Memory B cell (primary cell): ENCODE measurements around the gene TMEM232.

Experiments
- ATAC-seq: fragments of 150-1000 bp; cut with Tn5 transposase; 2 replicates; pipeline ENCODE4 v1.10.0; 2021; ENCODE audit warnings: low read depth, mild to moderate bottlenecking, moderate library complexity
- DNase-seq, 2 donors: peaks; one replicate each; pipeline ENCODE4 v3.0.0; 2022; ENCODE audit warnings: low spot score in 2 of 2
- H3K27ac Mint-ChIP-seq: one replicate; pipeline ENCODE4 v1.8.0; 2022; ENCODE audit warnings: mild to moderate bottlenecking, moderate library complexity, mixed read lengths
- H3K27me3 Mint-ChIP-seq: one replicate; pipeline ENCODE4 v1.8.0; 2022; ENCODE audit warnings: mixed read lengths
- H3K36me3 Mint-ChIP-seq: one replicate; pipeline ENCODE4 v1.8.0; 2022; ENCODE audit warnings: mild to moderate bottlenecking, mixed read lengths
- H3K4me1 Mint-ChIP-seq: one replicate; pipeline ENCODE4 v1.8.0; 2022; ENCODE audit warnings: mixed read lengths
- H3K4me3 Mint-ChIP-seq: one replicate; pipeline ENCODE4 v1.8.0; 2022; ENCODE audit warnings: mild to moderate bottlenecking, moderate library complexity, mixed read lengths
- H3K9me3 Mint-ChIP-seq: one replicate; pipeline ENCODE4 v1.8.0; 2022; ENCODE audit warnings: mixed read lengths

TMEM232 gene

DNA sequence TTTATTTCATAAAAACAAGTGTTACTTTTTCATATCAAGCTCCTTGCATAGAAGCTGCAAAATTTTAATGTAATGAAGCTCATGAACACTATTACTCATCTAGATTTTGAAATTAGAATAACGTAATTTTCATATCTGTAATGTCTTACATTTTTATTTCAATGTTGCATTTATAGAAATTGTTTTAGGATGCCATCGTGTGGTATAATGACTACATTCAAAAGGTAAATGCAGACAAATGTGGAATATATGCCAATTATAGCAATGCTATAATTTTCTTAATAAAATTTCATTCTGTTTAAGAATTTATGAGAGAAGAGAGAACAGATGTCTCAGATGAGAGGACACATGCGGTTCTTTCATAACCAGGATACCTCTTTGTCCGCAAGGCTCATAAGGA is 230.2 kb downstream of the TMEM232 start:
- Mint-ChIP-seq H3K4me3 (no peak overlapping the region), H3K27ac (no peak overlapping the region), H3K9me3 (no peaks in the 10 kb centered on the region), H3K27me3 (no peaks in the 10 kb centered on the region), H3K4me1 (no peaks in the 10 kb centered on the region), H3K36me3 (no peaks in the 10 kb centered on the region)
- DNase-seq, result no peak
- ATAC-seq, result no peak

GRCh38 chr5:110492446-110492845 is 234.0 kb downstream of the TMEM232 start:
- no peak for ATAC-seq
- H3K27me3 Mint-ChIP-seq, result no peaks in the 10 kb centered on the region
- H3K9me3 Mint-ChIP-seq, result no peaks in the 10 kb centered on the region
- H3K4me3 Mint-ChIP-seq, result no peak overlapping the region
- H3K36me3 Mint-ChIP-seq, result no peaks in the 10 kb centered on the region
- no peak for DNase-seq
- no peak overlapping the region for H3K27ac Mint-ChIP-seq
- H3K4me1 Mint-ChIP-seq, result no peaks in the 10 kb centered on the region

DNA sequence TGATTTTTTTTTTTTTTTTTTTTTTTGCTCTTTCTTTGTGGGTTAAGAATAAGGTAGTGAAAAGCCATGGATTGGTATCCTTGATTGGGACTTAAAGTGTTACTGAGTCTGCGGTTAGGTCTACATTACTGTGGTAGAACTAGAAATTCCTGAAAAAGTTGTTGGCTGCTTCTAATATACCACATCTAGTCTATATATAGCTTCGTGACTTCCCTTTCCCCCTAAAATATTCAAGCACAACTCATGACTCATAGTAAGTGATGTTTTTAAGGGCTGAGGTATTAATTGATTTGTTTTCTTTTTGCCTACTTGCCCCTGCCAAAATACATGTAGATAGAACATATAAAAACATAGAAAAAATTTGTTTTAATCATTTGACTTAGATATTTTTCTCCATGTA is 247.6 kb downstream of the TMEM232 start:
- DNase-seq (no peak), ATAC-seq (no peak)
- no peaks in the 10 kb centered on the region for H3K36me3 Mint-ChIP-seq
- H3K4me1 Mint-ChIP-seq, result no peaks in the 10 kb centered on the region
- H3K27ac Mint-ChIP-seq, result no peak overlapping the region
- H3K27me3 Mint-ChIP-seq, result no peaks in the 10 kb centered on the region
- H3K9me3 Mint-ChIP-seq, result peaks cover 5% of the 10 kb centered on the region
- H3K4me3 Mint-ChIP-seq, result no peak overlapping the region

DNA sequence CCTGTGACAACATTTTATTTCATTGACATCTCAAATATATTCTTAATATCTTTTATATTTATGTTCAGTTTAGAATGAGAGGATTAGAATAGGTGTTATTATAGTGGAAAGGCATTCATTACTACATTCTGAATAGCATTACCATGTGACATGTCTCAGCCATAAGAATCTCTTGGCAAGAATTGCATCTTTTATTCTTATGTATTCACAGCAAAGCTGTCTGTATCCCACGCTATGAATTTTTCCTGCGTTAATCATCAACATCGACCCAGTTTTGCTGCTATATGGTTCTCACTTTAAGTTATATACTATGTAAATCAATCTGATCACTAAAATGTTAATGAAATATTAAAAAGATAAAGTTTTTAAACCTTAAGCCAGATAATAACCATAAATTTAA is 248.6 kb downstream of the TMEM232 start:
- Mint-ChIP-seq H3K36me3 (no peaks in the 10 kb centered on the region), H3K4me1 (no peaks in the 10 kb centered on the region), H3K9me3 (peaks cover 4% of the 10 kb centered on the region), H3K4me3 (no peak overlapping the region), H3K27ac (no peak overlapping the region), H3K27me3 (no peaks in the 10 kb centered on the region)
- ATAC-seq (no peak), DNase-seq (no peak)

DNA sequence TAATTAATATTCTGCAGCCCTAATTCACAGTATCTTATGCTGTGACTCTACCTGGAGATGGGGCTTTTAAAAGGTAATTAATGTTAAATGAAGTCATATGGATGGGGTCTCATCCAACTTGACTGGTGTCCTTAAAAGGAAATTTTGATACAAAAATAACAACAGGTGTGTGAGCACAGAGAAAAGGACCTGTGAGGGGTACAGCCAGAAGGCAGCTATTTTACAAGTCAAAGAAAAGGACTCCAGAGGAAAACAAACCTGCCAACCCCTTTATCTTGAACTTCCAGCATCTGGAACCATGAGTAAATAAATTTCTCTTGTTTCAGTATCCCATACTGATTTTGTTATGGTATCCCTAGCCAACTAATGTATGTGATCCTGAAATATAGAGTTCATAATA is 250.3 kb downstream of the TMEM232 start:
- Mint-ChIP-seq H3K9me3 (peaks cover 6% of the 10 kb centered on the region), H3K36me3 (peaks cover 1% of the 10 kb centered on the region), H3K27me3 (no peaks in the 10 kb centered on the region), H3K4me3 (no peak overlapping the region), H3K27ac (no peak overlapping the region), H3K4me1 (no peaks in the 10 kb centered on the region)
- ATAC-seq, result no peak
- no peak for DNase-seq

DNA sequence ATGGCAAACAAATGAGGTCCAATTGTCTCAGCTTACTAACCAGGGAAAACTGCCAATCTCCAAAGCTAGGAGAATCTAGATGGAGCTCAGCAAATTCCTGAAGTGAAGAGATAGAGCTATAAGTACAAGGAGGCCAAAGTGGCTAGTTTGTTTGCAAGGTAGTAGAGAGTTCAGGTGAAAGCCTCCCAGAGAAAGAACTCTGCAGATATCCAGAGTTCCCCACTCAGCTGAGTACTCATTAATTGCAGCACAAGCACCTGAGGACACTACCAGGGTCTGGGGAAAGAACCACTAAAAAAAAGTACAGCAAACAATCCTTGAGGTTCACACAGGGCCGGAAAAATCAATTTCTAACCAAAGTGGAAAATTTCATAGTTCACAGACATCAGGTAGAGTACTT is 250.9 kb downstream of the TMEM232 start:
- no peak overlapping the region for H3K4me3 Mint-ChIP-seq
- H3K4me1 Mint-ChIP-seq, result no peaks in the 10 kb centered on the region
- peaks cover 12% of the 10 kb centered on the region for H3K9me3 Mint-ChIP-seq
- peaks cover 3% of the 10 kb centered on the region for H3K36me3 Mint-ChIP-seq
- no peaks in the 10 kb centered on the region for H3K27me3 Mint-ChIP-seq
- DNase-seq (no peak), ATAC-seq (no peak)
- no peak overlapping the region for H3K27ac Mint-ChIP-seq

DNA sequence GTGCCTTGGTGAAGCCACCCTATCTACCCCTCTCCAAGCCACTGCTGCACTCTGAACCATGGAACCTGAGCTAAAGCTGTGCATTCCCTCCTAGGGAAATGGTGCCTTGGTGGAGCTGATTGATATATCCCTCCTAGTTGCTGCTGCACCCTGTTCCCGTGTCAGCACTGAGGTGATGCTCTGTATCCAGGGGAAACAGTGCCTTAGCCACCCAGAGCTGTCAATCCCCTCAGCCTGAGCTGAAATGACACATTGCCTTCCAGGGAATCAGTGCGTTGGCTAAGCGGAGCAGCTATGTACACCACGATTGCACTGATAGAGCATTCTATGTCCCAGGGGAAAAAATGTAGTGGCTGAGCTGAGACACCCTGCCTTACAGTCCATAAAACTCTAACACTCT is 257.0 kb downstream of the TMEM232 start:
- Mint-ChIP-seq H3K36me3 (peaks cover 3% of the 10 kb centered on the region), H3K27ac (no peak overlapping the region), H3K27me3 (no peaks in the 10 kb centered on the region), H3K9me3 (peaks cover 13% of the 10 kb centered on the region), H3K4me1 (no peaks in the 10 kb centered on the region), H3K4me3 (no peak overlapping the region)
- DNase-seq (no peak), ATAC-seq (no peak)

DNA sequence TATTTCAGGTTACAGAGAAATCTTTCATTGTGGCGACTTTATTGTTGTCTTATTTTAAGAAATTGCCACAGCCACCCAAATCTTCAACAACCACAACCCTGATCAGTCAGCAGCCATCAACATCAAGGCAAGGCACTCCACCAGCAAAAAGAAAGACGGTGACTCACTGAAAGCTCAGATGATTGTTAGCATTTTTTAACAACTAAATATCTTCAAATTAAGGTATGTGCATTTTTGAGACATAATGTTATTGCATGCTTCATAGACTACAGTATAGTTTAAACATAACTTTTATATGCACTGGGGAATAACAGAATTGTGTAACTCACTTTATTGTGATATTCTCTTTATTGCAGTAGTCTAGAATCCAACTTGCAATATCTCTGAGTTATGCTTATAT is 263.4 kb downstream of the TMEM232 start:
- ATAC-seq, result no peak
- Mint-ChIP-seq H3K36me3 (no peaks in the 10 kb centered on the region), H3K9me3 (no peaks in the 10 kb centered on the region), H3K4me1 (no peaks in the 10 kb centered on the region), H3K27ac (no peak overlapping the region), H3K4me3 (no peak overlapping the region), H3K27me3 (no peaks in the 10 kb centered on the region)
- no peak for DNase-seq

DNA sequence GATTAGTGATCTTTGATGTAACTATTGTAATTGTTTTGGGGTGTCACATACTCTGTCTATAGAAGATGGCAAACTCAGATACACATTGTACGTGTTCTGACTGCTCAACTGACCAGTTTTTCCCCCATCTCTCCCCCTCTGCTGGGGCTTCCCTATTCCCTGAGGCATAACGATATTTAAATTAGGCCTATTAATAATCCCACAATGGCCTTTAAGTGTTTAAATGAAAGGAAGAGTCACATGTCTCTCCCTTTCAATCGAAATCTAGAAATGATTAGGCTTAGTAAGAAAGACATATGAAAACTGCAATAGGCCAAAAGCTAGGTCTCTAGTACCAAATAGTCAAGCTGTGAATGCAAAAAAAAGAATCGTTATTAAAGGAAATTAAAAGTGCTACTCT is 265.6 kb downstream of the TMEM232 start:
- no peaks in the 10 kb centered on the region for H3K36me3 Mint-ChIP-seq
- H3K4me1 Mint-ChIP-seq, result no peaks in the 10 kb centered on the region
- DNase-seq, result no peak
- H3K27ac Mint-ChIP-seq, result no peak overlapping the region
- ATAC-seq, result no peak
- no peaks in the 10 kb centered on the region for H3K9me3 Mint-ChIP-seq
- H3K27me3 Mint-ChIP-seq, result no peaks in the 10 kb centered on the region
- no peak overlapping the region for H3K4me3 Mint-ChIP-seq

- Mint-ChIP-seq H3K4me1 (no peaks in the 10 kb centered on the region), H3K36me3 (no peaks in the 10 kb centered on the region), H3K27me3 (no peaks in the 10 kb centered on the region), H3K27ac (no peak overlapping the region), H3K4me3 (no peak overlapping the region), H3K9me3 (no peaks in the 10 kb centered on the region)
- no peak for DNase-seq
- ATAC-seq, result no peak
Observed at GRCh38 chr5:110458313-110458712, 268.2 kb downstream of the TMEM232 start.

DNA sequence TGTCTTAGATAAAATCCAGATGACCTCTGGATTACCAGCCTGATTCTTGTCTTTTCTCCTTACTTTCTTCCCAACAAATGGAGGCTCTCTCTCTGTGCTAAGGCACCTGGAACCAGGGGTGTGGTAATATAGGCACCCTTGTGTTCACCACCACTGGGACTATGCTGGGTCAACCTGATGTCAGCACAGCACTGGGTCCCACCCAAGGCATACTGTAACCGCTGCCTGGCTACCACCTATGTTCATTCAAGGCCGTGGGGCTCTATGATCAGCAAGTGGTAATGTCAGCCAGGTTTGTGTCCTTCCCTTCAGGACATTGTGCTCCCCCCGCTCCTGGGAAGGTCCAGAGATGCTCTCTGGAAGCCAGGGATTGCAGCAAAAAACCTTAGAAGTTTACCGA is 283.6 kb downstream of the TMEM232 start:
- Mint-ChIP-seq H3K4me1 (no peaks in the 10 kb centered on the region), H3K4me3 (no peak overlapping the region), H3K9me3 (no peaks in the 10 kb centered on the region), H3K36me3 (no peaks in the 10 kb centered on the region), H3K27me3 (peaks cover 2% of the 10 kb centered on the region), H3K27ac (no peak overlapping the region)
- DNase-seq, result no peak
- ATAC-seq, result no peak

DNA sequence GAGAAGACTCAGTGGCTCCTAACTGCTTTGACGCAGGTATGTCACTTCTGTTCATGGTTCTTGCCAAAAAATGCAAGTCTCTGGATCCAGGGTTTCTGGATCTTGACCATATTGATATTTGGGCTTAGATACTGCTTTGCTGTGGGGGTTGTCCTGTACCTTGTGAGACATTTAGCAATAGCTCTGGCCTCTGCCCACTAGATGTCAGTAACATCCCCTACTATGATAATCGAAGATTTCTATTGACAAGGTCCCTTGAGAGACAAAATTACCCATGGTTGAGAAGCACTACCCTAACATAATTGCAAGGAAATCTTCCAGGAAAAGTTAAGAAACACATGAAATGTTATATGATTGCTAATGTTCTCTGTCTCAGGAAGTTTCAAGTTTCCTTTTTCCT is 285.4 kb downstream of the TMEM232 start:
- peaks cover 2% of the 10 kb centered on the region for H3K27me3 Mint-ChIP-seq

DNA sequence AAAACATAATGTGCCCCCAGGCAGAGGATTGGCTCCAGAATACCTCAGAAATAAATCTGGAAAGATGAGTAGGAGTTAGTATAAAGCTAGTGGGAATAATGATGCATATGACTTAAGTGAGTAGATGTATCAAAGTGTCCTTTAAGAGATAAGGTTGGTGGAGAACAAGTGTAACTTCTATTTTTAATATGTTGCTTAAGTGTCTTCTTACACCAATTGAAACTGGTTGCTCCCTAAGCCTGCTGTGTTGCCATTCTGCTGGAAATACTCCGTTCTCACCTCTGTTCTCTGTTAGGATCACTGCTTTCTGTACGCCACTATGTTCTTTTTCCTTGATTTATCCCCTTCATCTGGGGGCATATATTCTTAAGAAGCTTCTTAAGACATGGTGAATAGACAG is 286.4 kb downstream of the TMEM232 start:
- no peaks in the 10 kb centered on the region for H3K9me3 Mint-ChIP-seq
- H3K27ac Mint-ChIP-seq, result no peak overlapping the region
- ATAC-seq (no peak), DNase-seq (no peak)
- H3K36me3 Mint-ChIP-seq, result no peaks in the 10 kb centered on the region
- H3K4me3 Mint-ChIP-seq, result no peak overlapping the region
- H3K4me1 Mint-ChIP-seq, result no peaks in the 10 kb centered on the region
- peaks cover 2% of the 10 kb centered on the region for H3K27me3 Mint-ChIP-seq

More for the DNA sequence above, 285.4 kb downstream of the TMEM232 start:
- Mint-ChIP-seq H3K9me3 (no peaks in the 10 kb centered on the region), H3K36me3 (no peaks in the 10 kb centered on the region), H3K4me1 (no peaks in the 10 kb centered on the region), H3K27ac (no peak overlapping the region), H3K4me3 (no peak overlapping the region)
- ATAC-seq (no peak), DNase-seq (no peak)

- Mint-ChIP-seq H3K9me3 (no peaks in the 10 kb centered on the region), H3K4me3 (no peak overlapping the region), H3K27me3 (no peaks in the 10 kb centered on the region), H3K27ac (no peak overlapping the region), H3K4me1 (no peaks in the 10 kb centered on the region), H3K36me3 (no peaks in the 10 kb centered on the region)
- ATAC-seq (no peak), DNase-seq (no peak)
Observed at GRCh38 chr5:110439296-110439695, 287.2 kb downstream of the TMEM232 start.

- Mint-ChIP-seq H3K9me3 (peaks cover 3% of the 10 kb centered on the region), H3K4me1 (no peaks in the 10 kb centered on the region), H3K36me3 (no peaks in the 10 kb centered on the region), H3K27me3 (peaks cover 1% of the 10 kb centered on the region), H3K27ac (no peak overlapping the region), H3K4me3 (no peak overlapping the region)
- DNase-seq, result no peak
- ATAC-seq, result no peak
Observed at GRCh38 chr5:110435207-110435606, 291.3 kb downstream of the TMEM232 start.

GRCh38 chr5:110431603-110432002 is 294.9 kb downstream of the TMEM232 start:
- Mint-ChIP-seq H3K27me3 (peaks cover 1% of the 10 kb centered on the region), H3K4me3 (no peak overlapping the region), H3K27ac (no peak overlapping the region), H3K9me3 (peaks cover 3% of the 10 kb centered on the region), H3K36me3 (no peaks in the 10 kb centered on the region), H3K4me1 (no peaks in the 10 kb centered on the region)
- ATAC-seq (no peak), DNase-seq (no peak)
